ENCODE measurements around the gene RASL11A. TPM values are rescaled to one million over a fixed set of nuclear protein-coding genes. Genes with fewer than 3 reads are reported as not detected.
"Not testable (repeated sequence)": the region's sequence is repeated elsewhere in the genome, so short reads cannot be mapped to it uniquely, and the experiment has no call there.

RASL11A gene
- total RNA-seq, 1 donor, result 4.7 TPM

DNA sequence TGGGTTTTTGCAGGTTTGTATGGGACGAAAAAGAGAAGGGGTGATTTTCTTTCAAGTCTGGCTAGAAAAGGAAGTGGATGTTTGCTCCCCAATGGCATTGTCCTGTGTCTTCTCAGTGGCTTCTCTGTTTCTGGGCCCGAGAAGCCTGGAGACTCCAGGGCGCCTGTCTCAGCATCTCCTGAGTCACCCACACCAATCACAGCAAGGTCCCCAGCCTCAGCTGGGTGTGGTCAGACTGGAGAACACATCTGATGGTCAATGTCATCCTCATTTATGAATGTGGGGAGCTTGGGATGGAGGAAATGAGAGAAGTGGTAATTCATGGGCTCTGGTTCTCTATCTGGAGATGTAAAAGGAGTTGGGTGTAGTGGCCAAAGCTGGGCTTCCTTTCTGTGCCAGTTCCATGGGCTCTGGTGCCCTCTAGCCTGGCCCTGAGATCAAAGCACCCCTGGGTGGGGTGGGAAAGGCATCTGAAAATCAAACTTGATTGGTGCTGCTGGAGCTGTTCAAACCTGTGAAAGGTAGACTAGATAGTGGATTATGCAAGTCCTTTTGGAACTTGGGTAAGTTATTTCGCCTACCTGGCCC lies 13.4 kb downstream of the RASL11A start:
- no peak overlapping the region for H3K4me3 ChIP-seq (ENCODE audit: low read depth, low read length)
- TF ChIP-seq, protein P1, sequence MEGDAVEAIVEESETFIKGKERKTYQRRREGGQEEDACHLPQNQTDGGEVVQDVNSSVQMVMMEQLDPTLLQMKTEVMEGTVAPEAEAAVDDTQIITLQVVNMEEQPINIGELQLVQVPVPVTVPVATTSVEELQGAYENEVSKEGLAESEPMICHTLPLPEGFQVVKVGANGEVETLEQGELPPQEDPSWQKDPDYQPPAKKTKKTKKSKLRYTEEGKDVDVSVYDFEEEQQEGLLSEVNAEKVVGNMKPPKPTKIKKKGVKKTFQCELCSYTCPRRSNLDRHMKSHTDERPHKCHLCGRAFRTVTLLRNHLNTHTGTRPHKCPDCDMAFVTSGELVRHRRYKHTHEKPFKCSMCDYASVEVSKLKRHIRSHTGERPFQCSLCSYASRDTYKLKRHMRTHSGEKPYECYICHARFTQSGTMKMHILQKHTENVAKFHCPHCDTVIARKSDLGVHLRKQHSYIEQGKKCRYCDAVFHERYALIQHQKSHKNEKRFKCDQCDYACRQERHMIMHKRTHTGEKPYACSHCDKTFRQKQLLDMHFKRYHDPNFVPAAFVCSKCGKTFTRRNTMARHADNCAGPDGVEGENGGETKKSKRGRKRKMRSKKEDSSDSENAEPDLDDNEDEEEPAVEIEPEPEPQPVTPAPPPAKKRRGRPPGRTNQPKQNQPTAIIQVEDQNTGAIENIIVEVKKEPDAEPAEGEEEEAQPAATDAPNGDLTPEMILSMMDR (IDR thresholded peaks at IDR 0.05; ENCODE audit: insufficient read depth, low read depth, low read length), result peak; percentile 61

DNA sequence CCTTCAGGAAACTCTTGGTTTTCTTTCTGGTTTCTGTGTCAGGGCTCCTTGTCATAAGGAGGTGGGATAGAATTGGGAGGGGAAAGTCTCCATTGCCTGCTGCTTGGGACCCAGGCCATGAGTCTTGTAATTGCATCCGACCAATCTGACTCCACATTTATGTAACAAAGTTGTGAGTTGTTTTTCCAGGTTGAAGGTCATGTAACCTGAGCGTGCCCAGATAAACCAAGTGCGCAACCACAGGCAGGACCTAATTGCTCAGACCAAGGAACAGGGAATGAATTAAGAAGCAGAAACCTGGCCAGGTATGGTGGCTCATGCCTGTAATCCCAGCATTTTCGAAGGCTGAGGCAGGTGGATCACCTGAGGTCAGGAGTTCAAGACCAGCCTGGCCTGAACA lies 17.8 kb downstream of the RASL11A start:
- H3K4me3 ChIP-seq (ENCODE audit: low read depth, low read length), result no peak overlapping the region
- DNase-seq (ENCODE audit: low read depth), result no peak
- TF ChIP-seq, protein P1 (IDR thresholded peaks at IDR 0.05; ENCODE audit: insufficient read depth, low read depth, low read length), result no peak

More for the DNA sequence above, 13.4 kb downstream of the RASL11A start:
- peak; percentile 47 for DNase-seq (ENCODE audit: low read depth)

DNA sequence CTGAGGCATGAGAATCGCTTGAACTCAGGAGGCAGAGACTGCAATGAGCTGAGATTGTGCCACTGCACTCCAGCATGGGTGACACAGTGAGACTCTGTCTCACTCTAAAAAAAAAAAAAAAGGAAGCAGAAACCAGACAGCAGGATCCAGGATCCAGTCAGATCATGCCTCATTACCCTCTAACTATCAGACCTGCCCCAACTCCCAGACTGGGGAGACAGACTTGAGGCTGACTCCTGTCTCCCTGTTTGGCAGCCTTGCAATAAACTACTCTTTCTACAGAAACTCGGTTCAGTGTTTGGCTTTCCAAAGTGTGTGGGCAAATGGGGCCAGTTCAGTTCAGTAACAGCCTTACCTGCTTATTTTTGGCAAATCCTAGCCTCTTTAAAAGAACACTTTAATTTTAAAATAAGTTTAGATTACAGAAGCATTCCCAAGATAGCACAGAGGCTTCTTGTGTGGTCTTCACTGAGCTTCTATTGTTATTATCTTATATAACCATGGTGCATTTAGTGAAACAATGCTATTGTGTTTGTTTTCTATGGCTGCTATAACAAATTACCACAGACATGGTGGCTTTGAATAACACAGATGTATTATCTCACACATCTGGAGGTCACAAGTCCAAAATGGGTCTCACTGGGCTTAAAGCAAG lies 18.5 kb downstream of the RASL11A start:
- TF ChIP-seq, protein P1 (IDR thresholded peaks at IDR 0.05; ENCODE audit: insufficient read depth, low read depth, low read length), result no peak
- no peak for DNase-seq (ENCODE audit: low read depth)
- H3K4me3 ChIP-seq (ENCODE audit: low read depth, low read length), result no peak overlapping the region

DNA sequence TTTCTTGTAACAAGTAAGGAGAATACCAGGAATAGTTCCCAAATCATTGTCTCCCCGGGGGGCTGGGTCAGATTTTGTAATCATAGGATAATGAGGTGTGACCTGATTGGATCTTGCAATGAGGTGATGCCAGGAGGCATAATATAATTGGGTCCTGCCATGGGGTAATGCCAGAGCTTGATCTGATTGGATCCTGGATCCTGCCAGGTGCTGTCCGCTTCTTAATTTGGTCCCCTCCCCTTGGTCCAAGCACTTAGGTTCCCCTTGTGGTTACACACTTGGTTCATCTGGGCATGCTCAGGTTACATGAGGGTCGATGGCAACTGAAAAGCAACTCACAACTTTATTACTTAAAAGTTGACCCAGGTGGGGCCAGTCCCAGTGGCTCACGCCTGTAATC lies 20.1 kb downstream of the RASL11A start:
- no peak overlapping the region for H3K4me3 ChIP-seq (ENCODE audit: low read depth, low read length)
- TF ChIP-seq, protein P1 (IDR thresholded peaks at IDR 0.05; ENCODE audit: insufficient read depth, low read depth, low read length), result no peak
- no peak for DNase-seq (ENCODE audit: low read depth)

DNA sequence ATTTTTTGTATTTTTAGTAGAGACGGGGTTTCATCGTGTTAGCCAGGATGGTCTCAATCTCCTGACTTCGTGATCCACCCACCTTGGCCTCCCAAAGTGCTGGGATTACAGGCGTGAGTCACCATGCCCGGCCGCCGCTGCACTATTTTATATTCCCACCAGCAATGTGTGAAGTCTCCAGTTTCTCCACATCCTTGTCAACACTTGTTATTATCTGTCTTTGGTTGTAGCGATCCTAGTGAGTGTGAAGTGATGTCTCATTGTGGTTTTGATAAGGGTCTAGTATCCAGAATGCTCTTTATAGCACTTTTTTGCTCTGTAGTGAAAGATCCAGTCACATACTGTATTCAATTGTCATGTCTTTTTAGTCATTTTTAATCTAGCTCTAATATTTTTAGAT lies 21.3 kb downstream of the RASL11A start:
- not testable (repeated sequence) for DNase-seq (ENCODE audit: low read depth); H3K4me3 ChIP-seq (ENCODE audit: low read depth, low read length)

DNA sequence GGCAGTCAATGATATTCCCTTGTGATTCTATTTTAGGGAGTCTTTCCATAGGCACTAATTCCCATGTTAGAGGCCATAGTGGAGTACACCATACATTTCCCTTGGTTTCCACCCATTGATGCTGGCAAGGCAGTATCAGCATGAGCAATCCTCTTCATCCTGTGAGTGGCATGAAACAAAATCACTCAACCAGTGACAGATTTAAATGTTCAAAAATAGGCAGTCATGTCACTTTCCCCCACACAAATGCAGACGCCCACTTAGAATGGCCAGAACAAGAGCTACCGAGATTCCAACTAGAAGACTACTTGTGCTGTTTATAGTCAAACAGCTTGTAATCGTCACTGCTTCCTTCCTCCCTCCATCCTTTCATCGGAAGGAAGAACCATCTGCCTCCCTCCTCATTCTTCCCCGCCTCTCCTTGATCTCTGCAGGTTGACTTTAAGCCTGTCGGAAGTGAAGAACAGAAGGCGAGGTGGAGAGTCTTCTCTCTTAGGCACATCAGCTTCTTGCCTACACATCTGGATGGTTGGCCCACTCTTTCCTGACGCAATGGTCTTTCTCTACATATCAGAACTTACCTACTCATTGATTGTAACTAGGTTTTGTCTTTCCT lies 22.6 kb downstream of the RASL11A start:
- DNase-seq (ENCODE audit: low read depth), result no peak
- TF ChIP-seq, protein P1 (IDR thresholded peaks at IDR 0.05; ENCODE audit: insufficient read depth, low read depth, low read length), result no peak
- H3K4me3 ChIP-seq (ENCODE audit: low read depth, low read length), result no peak overlapping the region

DNA sequence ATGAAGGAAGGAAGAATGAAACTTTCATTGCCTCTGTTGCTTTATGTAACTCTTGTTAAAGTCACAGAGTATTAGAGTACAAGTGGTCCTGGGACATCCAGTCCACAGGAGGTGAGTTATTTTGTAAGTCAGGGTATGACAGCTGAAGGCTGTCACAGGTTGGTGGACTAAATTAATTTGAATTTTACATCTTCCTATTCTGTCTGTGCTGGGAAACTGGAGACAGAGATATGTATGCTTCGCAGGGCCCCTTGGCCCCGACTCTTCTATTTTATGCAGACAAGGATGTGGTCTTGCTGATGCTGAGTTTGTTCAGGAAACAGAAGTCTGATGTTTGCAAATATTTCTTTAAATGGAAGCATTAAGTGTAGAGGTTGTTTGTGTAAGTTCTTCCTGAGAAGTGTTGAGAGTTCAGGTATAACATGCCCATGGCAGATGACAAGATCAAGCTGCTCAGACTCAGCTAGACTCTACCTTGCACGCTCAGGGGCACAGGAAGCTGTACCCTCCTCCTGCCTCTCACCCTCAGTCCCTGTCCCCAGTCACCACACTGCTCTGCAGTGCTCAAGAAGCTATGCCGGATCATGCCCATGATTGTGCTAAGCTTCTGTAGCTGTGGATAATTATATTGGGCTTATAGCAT lies 23.4 kb downstream of the RASL11A start:
- DNase-seq (ENCODE audit: low read depth), result no peak
- H3K4me3 ChIP-seq (ENCODE audit: low read depth, low read length), result no peak overlapping the region
- TF ChIP-seq, protein P1 (IDR thresholded peaks at IDR 0.05; ENCODE audit: insufficient read depth, low read depth, low read length), result no peak
